Breast epithelium (tissue), 4 donors: ENCODE results near the gene CTNNA2. TPM values are rescaled to one million over a fixed set of nuclear protein-coding genes. Genes with fewer than 3 reads are reported as not detected.

Source experiments
- DNase-seq, 2 donors: peaks; one replicate each; pipeline ENCODE4 v3.0.0-alpha.2; 2019; ENCODE audit warnings: low spot score in 2 of 2
- H3K27ac ChIP-seq, 2 donors: fragments of 200-600 bp; sonication (generic) in 1 of 2; one replicate each; pipeline ENCODE4 v1.5.1; 2016 to 2019; ENCODE audit warnings: mild to moderate bottlenecking in 1 of 2
- H3K27me3 ChIP-seq, 2 donors: fragments of 200-600 bp; sonication (generic) in 1 of 2; one replicate each; pipeline versions ENCODE4 v1.5.1 to v1.6.0; 2017 to 2019; ENCODE audit warnings: control low read depth in 1 of 2, mild to moderate bottlenecking in 1 of 2
- H3K36me3 ChIP-seq: fragments of 200-600 bp; one replicate; pipeline ENCODE4 v1.5.1; 2019
- H3K4me1 ChIP-seq, 2 donors: fragments of 200-600 bp; sonication (generic); one replicate each; pipeline ENCODE4 v1.5.1; 2016 to 2019; ENCODE audit warnings: control low read depth in 1 of 2
- H3K4me3 ChIP-seq, 3 donors: fragments of 200-600 bp; sonication (generic); 1 replicate in 2 of 3; 2 replicates in 1 of 3; pipeline ENCODE4 v1.5.1; 2016 to 2019; ENCODE audit warnings: mild to moderate bottlenecking in 3 of 3, moderate library complexity in 2 of 3
- H3K9me3 ChIP-seq, 2 donors: fragments of 200-600 bp; sonication (generic) in 1 of 2; one replicate each; pipeline ENCODE4 v1.5.1; 2016 to 2019; ENCODE audit warnings: control low read depth in 1 of 2
- POLR2A ChIP-seq: fragments of 450-650 bp; IDR thresholded peaks from one replicate; pipeline ENCODE4 v1.6.1; 2016; ENCODE audit warnings: antibody characterized with exemption, mild to moderate bottlenecking, moderate library complexity
- POLR2AphosphoS5 ChIP-seq, 3 donors: sonication (generic); formaldehyde crosslinking; IDR thresholded peaks; one replicate each; pipeline ENCODE4 v1.6.1; 2017; ENCODE audit warnings: antibody characterized with exemption in 3 of 3
- intact Hi-C: fragments of 100-400 bp; cut with DNase I; formaldehyde crosslinking; loops from one replicate; pipeline ENCODE4 v1.15.1; 2023; ENCODE audit warnings: low total_unique reads
- total RNA-seq, 3 donors: library from RNA; depleted of rRNA; stranded (reverse); fragments of >200 nt; gene quantifications; one replicate each; pipeline ENCODE4 v1.1.0, GENCODE V29; 2016
- TF ChIP-seq, protein P1 (sequence below), 3 donors: fragments of 450-650 bp; IDR thresholded peaks; one replicate each; pipeline ENCODE4 v1.5.1; 2016 to 2017; ENCODE audit warnings: antibody characterized with exemption in 3 of 3, mild to moderate bottlenecking in 3 of 3, moderate library complexity in 3 of 3

Gene CTNNA2
- total RNA-seq, 3 donors from 2014 or later: 0.16 TPM; not detected in 2

DNA sequence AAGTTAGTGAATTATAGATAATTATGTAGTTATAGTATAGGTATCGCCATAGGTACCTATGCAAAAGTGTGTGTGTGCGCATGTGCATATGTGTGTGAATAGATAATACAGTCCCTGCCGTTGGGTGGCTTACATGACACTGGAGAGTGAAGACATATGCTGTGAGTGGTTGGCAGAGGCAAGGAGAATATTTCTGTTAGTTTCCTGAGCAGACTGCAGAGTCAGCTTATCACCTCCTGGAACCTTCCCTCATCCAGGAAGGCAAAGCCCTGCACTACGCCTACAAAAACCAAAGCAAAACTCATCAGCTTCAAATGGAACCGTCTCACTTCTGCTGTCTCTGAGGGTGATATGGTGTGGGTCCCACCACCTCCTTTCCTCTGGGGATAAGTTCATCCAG lies 609.8 kb downstream of the CTNNA2 start:
- no peak overlapping the region for H3K4me3 ChIP-seq
- H3K27ac ChIP-seq: no peak overlapping the region
- no peaks in the 10 kb centered on the region for H3K9me3 ChIP-seq
- no peaks in the 10 kb centered on the region for H3K4me1 ChIP-seq
- no peaks in the 10 kb centered on the region for H3K27me3 ChIP-seq
- intact Hi-C loops: no loop called here
- DNase-seq: no peak
- TF ChIP-seq, protein P1, sequence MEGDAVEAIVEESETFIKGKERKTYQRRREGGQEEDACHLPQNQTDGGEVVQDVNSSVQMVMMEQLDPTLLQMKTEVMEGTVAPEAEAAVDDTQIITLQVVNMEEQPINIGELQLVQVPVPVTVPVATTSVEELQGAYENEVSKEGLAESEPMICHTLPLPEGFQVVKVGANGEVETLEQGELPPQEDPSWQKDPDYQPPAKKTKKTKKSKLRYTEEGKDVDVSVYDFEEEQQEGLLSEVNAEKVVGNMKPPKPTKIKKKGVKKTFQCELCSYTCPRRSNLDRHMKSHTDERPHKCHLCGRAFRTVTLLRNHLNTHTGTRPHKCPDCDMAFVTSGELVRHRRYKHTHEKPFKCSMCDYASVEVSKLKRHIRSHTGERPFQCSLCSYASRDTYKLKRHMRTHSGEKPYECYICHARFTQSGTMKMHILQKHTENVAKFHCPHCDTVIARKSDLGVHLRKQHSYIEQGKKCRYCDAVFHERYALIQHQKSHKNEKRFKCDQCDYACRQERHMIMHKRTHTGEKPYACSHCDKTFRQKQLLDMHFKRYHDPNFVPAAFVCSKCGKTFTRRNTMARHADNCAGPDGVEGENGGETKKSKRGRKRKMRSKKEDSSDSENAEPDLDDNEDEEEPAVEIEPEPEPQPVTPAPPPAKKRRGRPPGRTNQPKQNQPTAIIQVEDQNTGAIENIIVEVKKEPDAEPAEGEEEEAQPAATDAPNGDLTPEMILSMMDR (IDR thresholded peaks at IDR 0.05): no peak
- TF ChIP-seq POLR2AphosphoS5 (IDR thresholded peaks at IDR 0.05) (no peak), POLR2A (no peak)
- H3K36me3 ChIP-seq: no peaks in the 10 kb centered on the region

DNA sequence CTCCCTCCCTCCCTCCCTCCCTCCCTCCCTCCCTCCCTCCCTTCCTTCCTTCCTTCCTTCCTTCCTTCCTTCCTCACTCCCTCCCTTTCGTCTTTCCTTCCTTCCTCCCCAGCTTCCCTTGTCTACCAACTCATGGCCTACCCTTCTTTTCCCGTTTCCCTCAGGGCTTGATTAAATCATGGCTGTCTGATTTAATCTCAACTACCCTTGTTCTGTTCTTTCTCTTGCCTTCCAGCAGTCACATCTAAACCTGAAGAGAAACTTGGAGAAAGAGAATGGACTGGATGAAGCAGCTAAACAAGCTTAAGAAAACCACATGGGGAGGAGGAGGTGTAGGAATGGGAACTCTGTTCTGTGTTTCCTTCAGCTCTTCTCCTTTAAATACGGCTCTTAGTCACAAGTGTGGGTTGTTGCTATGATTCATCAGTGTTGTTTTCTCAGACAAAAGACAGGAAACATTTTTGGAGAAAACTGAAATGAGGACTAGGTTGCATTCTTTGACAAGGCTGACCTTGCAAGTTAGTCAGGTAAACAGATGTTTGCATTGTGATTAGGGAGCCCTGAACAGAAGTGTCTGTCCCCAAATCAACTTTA lies 613.8 kb downstream of the CTNNA2 start:
- Histone ChIP-seq H3K4me3 (no peak overlapping the region), H3K27ac (no peak overlapping the region), H3K9me3 (no peaks in the 10 kb centered on the region), H3K4me1 (no peaks in the 10 kb centered on the region), H3K27me3 (no peaks in the 10 kb centered on the region), H3K36me3 (no peaks in the 10 kb centered on the region)
- TF ChIP-seq POLR2A (no peak), POLR2AphosphoS5 (IDR thresholded peaks at IDR 0.05) (no peak)
- TF ChIP-seq, protein P1 (IDR thresholded peaks at IDR 0.05): no peak
- DNase-seq: no peak
- intact Hi-C loops: no loop called here

DNA sequence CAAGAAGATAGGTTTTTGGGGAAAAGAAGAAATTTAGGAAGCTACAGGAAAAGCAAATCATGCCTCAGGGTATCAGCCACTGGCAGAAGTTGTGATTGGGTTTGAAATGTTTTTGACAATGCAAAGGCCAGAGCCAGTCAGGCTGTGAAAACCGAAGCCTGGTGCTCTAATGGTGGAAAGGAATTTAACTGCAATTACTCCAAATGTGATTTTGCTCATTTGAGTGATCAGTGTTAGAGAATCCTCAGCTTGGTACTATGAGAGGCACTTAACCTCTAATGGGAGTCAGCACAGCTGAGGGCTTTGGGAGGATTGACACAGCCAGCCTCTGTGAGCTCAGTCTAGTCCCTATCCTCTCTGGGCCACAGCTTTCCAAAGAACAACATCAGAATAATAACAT lies 615.2 kb downstream of the CTNNA2 start:
- Histone ChIP-seq H3K4me1 (no peaks in the 10 kb centered on the region), H3K4me3 (no peak overlapping the region), H3K36me3 (no peaks in the 10 kb centered on the region), H3K9me3 (no peaks in the 10 kb centered on the region), H3K27ac (no peak overlapping the region), H3K27me3 (no peaks in the 10 kb centered on the region)
- intact Hi-C loops: no loop called here
- TF ChIP-seq POLR2A: no peak
- TF ChIP-seq, protein P1 (IDR thresholded peaks at IDR 0.05): no peak
- DNase-seq: no peak

DNA sequence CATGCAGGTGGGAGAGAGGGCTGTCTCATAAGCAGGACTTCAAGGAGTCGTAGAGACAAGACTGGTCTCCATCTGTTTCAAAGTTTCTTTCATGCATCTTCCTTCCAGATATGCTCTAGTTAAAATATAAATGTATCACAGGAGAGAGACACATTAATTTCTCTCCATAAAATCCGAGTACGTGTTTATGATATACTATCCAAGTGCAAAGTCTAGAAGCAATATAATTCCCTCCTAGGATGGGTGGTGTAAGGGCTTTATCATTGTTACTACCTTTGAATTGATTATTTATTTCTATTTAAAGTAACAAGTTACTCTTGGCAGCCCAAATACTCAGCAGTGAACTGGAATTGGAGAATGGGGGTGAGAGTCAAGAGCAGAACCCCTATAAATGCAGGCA lies 619.4 kb downstream of the CTNNA2 start:
- peaks cover 0 to 6% of the 10 kb centered on the region in 2 donors for H3K9me3 ChIP-seq
- no peak overlapping the region for H3K27ac ChIP-seq
- H3K27me3 ChIP-seq: no peaks in the 10 kb centered on the region
- intact Hi-C loops: no loop called here
- H3K36me3 ChIP-seq: no peaks in the 10 kb centered on the region
- no peak for TF ChIP-seq POLR2AphosphoS5 (IDR thresholded peaks at IDR 0.05)
- TF ChIP-seq POLR2A: no peak
- TF ChIP-seq, protein P1 (IDR thresholded peaks at IDR 0.05): no peak
- DNase-seq: no peak
- no peaks in the 10 kb centered on the region for H3K4me1 ChIP-seq
- no peak overlapping the region for H3K4me3 ChIP-seq

DNA sequence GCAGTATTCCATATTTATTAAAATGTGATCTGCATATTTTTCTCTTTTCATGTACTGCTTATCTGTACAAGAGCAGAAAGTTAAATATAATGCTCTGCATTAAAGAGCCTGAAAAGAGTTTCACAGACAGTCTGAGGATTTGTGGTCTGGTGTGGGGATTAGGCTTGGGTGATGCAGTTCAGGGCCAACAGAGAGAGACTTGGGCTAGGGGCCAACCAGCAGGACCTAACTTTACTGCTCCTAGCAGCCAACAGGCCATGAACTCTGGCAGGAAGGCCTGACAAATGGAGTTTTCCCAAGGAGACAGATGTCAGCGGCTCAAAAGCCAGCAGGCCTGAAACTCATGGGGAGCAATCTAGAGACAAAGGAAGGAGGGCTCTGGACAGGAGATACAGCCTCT lies 622.1 kb downstream of the CTNNA2 start:
- H3K4me1 ChIP-seq: no peaks in the 10 kb centered on the region
- no peaks in the 10 kb centered on the region for H3K36me3 ChIP-seq
- no peak for DNase-seq
- H3K4me3 ChIP-seq: no peak overlapping the region
- H3K27me3 ChIP-seq: no peaks in the 10 kb centered on the region
- TF ChIP-seq POLR2A (no peak), POLR2AphosphoS5 (IDR thresholded peaks at IDR 0.05) (no peak)
- TF ChIP-seq, protein P1 (IDR thresholded peaks at IDR 0.05): no peak
- no peak overlapping the region for H3K27ac ChIP-seq
- intact Hi-C loops: no loop called here
- H3K9me3 ChIP-seq: peaks cover 0 to 6% of the 10 kb centered on the region in 2 donors
